ENCODE measurements around the gene FTSJ1. TPM values are rescaled to one million over a fixed set of nuclear protein-coding genes. Genes with fewer than 3 reads are reported as not detected.

The FTSJ1 gene
- total and polyA plus RNA-seq, 2 experiments from 2014 or later = 42.8 to 76.3 TPM

DNA sequence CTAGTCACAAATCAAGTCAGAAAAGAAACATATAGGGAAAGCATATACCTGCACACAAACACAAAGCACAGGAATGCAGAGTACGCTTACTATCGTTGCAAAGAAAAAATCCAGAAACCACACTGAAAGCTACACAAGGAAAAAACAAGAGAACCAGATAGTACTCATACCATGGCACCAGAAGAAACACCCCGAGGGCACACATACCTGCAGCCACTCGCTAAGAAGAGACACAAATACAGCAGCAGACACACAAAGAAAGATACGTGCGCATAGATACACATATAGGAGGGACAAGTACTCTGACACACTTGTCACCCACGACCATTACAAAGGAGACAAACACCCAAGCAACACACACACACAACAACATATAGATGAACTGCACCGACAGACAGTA, 4.5 kb upstream of the FTSJ1 start:
- Histone ChIP-seq H2AFZ (no peak overlapping the region), H3F3A (replicated peaks; ENCODE audit: low read depth) (no peaks in the 10 kb centered on the region), H3K4me3 (no peak overlapping the region), H3K79me2 (replicated peaks; ENCODE audit: insufficient read depth) (peaks cover 16% of the 10 kb centered on the region), H3K27ac (ENCODE audit: low read depth) (no peak overlapping the region), H4K20me1 (replicated peaks; ENCODE audit: insufficient read depth) (no peaks in the 10 kb centered on the region), H3K4me1 (ENCODE audit: insufficient read depth) (peaks cover 4% of the 10 kb centered on the region; the same call in 1 of the 2 replicates), H3K9me2 (ENCODE audit: insufficient read depth) (no peaks in the 10 kb centered on the region), H3K36me3 (ENCODE audit: insufficient read depth) (no peaks in the 10 kb centered on the region), H3K4me2 (no peak overlapping the region), H3K27me3 (ENCODE audit: insufficient read depth) (no peaks in the 10 kb centered on the region)
- no peak for ATAC-seq
- no peak overlapping the region; the same call in 2 of the 3 replicates for H3K4me3 Mint-ChIP-seq
- TF ChIP-seq EZH2 (IDR thresholded peaks at IDR 0.05; ENCODE audit: low read depth, unreplicated experiment) (no peak), ZNF331 (CRISPR knock-in tag; IDR thresholded peaks at IDR 0.05; ENCODE audit: low read depth) (no peak), JUNB (IDR thresholded peaks at IDR 0.05; ENCODE audit: unreplicated experiment) (no peak), POLR2AphosphoS5 (IDR thresholded peaks at IDR 0.05; ENCODE audit: low read depth) (no peak), STAT1 (IDR thresholded peaks at IDR 0.05; ENCODE audit: unreplicated experiment) (no peak), CREB1 (CRISPR knock-in tag; IDR thresholded peaks at IDR 0.05; ENCODE audit: low read depth) (no peak), ZNF114 (CRISPR knock-in tag; IDR thresholded peaks at IDR 0.05) (no peak), EZH2phosphoT487 (IDR thresholded peaks at IDR 0.05; ENCODE audit: unreplicated experiment) (no peak), NANOG (IDR thresholded peaks at IDR 0.05; ENCODE audit: borderline replicate concordance) (no peak)
- TF ChIP-seq, protein P1, sequence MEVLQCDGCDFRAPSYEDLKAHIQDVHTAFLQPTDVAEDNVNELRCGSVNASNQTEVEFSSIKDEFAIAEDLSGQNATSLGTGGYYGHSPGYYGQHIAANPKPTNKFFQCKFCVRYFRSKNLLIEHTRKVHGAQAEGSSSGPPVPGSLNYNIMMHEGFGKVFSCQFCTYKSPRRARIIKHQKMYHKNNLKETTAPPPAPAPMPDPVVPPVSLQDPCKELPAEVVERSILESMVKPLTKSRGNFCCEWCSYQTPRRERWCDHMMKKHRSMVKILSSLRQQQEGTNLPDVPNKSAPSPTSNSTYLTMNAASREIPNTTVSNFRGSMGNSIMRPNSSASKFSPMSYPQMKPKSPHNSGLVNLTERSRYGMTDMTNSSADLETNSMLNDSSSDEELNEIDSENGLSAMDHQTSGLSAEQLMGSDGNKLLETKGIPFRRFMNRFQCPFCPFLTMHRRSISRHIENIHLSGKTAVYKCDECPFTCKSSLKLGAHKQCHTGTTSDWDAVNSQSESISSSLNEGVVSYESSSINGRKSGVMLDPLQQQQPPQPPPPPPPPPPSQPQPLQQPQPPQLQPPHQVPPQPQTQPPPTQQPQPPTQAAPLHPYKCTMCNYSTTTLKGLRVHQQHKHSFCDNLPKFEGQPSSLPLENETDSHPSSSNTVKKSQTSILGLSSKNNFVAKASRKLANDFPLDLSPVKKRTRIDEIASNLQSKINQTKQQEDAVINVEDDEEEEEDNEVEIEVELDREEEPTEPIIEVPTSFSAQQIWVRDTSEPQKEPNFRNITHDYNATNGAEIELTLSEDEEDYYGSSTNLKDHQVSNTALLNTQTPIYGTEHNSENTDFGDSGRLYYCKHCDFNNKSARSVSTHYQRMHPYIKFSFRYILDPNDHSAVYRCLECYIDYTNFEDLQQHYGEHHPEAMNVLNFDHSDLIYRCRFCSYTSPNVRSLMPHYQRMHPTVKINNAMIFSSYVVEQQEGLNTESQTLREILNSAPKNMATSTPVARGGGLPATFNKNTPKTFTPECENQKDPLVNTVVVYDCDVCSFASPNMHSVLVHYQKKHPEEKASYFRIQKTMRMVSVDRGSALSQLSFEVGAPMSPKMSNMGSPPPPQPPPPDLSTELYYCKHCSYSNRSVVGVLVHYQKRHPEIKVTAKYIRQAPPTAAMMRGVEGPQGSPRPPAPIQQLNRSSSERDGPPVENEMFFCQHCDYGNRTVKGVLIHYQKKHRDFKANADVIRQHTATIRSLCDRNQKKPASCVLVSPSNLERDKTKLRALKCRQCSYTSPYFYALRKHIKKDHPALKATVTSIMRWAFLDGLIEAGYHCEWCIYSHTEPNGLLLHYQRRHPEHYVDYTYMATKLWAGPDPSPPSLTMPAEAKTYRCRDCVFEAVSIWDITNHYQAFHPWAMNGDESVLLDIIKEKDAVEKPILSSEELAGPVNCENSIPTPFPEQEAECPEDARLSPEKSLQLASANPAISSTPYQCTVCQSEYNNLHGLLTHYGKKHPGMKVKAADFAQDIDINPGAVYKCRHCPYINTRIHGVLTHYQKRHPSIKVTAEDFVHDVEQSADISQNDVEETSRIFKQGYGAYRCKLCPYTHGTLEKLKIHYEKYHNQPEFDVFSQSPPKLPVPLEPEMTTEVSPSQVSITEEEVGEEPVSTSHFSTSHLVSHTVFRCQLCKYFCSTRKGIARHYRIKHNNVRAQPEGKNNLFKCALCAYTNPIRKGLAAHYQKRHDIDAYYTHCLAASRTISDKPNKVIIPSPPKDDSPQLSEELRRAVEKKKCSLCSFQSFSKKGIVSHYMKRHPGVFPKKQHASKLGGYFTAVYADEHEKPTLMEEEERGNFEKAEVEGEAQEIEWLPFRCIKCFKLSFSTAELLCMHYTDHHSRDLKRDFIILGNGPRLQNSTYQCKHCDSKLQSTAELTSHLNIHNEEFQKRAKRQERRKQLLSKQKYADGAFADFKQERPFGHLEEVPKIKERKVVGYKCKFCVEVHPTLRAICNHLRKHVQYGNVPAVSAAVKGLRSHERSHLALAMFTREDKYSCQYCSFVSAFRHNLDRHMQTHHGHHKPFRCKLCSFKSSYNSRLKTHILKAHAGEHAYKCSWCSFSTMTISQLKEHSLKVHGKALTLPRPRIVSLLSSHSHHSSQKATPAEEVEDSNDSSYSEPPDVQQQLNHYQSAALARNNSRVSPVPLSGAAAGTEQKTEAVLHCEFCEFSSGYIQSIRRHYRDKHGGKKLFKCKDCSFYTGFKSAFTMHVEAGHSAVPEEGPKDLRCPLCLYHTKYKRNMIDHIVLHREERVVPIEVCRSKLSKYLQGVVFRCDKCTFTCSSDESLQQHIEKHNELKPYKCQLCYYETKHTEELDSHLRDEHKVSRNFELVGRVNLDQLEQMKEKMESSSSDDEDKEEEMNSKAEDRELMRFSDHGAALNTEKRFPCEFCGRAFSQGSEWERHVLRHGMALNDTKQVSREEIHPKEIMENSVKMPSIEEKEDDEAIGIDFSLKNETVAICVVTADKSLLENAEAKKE (CRISPR knock-in tag; IDR thresholded peaks at IDR 0.05) = no peak
- TF ChIP-seq, protein P2, sequence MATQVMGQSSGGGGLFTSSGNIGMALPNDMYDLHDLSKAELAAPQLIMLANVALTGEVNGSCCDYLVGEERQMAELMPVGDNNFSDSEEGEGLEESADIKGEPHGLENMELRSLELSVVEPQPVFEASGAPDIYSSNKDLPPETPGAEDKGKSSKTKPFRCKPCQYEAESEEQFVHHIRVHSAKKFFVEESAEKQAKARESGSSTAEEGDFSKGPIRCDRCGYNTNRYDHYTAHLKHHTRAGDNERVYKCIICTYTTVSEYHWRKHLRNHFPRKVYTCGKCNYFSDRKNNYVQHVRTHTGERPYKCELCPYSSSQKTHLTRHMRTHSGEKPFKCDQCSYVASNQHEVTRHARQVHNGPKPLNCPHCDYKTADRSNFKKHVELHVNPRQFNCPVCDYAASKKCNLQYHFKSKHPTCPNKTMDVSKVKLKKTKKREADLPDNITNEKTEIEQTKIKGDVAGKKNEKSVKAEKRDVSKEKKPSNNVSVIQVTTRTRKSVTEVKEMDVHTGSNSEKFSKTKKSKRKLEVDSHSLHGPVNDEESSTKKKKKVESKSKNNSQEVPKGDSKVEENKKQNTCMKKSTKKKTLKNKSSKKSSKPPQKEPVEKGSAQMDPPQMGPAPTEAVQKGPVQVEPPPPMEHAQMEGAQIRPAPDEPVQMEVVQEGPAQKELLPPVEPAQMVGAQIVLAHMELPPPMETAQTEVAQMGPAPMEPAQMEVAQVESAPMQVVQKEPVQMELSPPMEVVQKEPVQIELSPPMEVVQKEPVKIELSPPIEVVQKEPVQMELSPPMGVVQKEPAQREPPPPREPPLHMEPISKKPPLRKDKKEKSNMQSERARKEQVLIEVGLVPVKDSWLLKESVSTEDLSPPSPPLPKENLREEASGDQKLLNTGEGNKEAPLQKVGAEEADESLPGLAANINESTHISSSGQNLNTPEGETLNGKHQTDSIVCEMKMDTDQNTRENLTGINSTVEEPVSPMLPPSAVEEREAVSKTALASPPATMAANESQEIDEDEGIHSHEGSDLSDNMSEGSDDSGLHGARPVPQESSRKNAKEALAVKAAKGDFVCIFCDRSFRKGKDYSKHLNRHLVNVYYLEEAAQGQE (IDR thresholded peaks at IDR 0.05; ENCODE audit: unreplicated experiment) = no peak
- TF ChIP-seq, protein P3, sequence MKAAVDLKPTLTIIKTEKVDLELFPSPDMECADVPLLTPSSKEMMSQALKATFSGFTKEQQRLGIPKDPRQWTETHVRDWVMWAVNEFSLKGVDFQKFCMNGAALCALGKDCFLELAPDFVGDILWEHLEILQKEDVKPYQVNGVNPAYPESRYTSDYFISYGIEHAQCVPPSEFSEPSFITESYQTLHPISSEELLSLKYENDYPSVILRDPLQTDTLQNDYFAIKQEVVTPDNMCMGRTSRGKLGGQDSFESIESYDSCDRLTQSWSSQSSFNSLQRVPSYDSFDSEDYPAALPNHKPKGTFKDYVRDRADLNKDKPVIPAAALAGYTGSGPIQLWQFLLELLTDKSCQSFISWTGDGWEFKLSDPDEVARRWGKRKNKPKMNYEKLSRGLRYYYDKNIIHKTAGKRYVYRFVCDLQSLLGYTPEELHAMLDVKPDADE (IDR thresholded peaks at IDR 0.05) = no peak
- TF ChIP-seq, protein P4, sequence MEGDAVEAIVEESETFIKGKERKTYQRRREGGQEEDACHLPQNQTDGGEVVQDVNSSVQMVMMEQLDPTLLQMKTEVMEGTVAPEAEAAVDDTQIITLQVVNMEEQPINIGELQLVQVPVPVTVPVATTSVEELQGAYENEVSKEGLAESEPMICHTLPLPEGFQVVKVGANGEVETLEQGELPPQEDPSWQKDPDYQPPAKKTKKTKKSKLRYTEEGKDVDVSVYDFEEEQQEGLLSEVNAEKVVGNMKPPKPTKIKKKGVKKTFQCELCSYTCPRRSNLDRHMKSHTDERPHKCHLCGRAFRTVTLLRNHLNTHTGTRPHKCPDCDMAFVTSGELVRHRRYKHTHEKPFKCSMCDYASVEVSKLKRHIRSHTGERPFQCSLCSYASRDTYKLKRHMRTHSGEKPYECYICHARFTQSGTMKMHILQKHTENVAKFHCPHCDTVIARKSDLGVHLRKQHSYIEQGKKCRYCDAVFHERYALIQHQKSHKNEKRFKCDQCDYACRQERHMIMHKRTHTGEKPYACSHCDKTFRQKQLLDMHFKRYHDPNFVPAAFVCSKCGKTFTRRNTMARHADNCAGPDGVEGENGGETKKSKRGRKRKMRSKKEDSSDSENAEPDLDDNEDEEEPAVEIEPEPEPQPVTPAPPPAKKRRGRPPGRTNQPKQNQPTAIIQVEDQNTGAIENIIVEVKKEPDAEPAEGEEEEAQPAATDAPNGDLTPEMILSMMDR (conservative IDR thresholded peaks at IDR 0.05; ENCODE audit: low read depth in 2 of 2) = no peak
- peak overlapping the region; percentile 81 for H3K27ac Mint-ChIP-seq
- DNase-seq (ENCODE audit: low spot score) = no peak
- H3K9me3 Mint-ChIP-seq = no peaks in the 10 kb centered on the region; the same call in none of the 3 replicates
- peaks cover 15% of the 10 kb centered on the region for H3K27me3 Mint-ChIP-seq (ENCODE audit: insufficient read depth, low read depth, poor library complexity)
- peaks cover 47% of the 10 kb centered on the region for H3K4me1 Mint-ChIP-seq
- peaks cover 10% of the 10 kb centered on the region for H3K36me3 Mint-ChIP-seq (ENCODE audit: low read depth)
